Activated T-cell treated with anti-CD3 and anti-CD28 coated beads, Interleukin-2, amount 50 U/mL, for 4 hours (primary cell): ENCODE measurements around the gene GRK1. TPM values are rescaled to one million over a fixed set of nuclear protein-coding genes. Genes with fewer than 3 reads are reported as not detected.
"Not testable (repeated sequence)": the region's sequence is repeated elsewhere in the genome, so short reads cannot be mapped to it uniquely, and the experiment has no call there.

Experiments
- ATAC-seq, 2 donors: fragments of 200-7000 bp; cut with Tn5 transposase; one replicate each; pipeline ENCODE4 v1.10.0; 2021
- DNase-seq: peaks from one replicate; pipeline ENCODE4 v3.0.0-alpha.2; 2020
- H3K27me3 Mint-ChIP-seq: one replicate; pipeline ENCODE4 v1.8.0; 2021; ENCODE audit warnings: low read depth, mixed read lengths
- H3K36me3 Mint-ChIP-seq: one replicate; pipeline ENCODE4 v1.8.0; 2022; ENCODE audit warnings: mixed read lengths; ENCODE audit not compliant: insufficient read depth
- H3K4me1 Mint-ChIP-seq: one replicate; pipeline ENCODE4 v1.8.0; 2021; ENCODE audit warnings: low read depth, mixed read lengths
- H3K4me3 Mint-ChIP-seq: one replicate; pipeline ENCODE4 v1.8.0; 2021; ENCODE audit warnings: mild to moderate bottlenecking, moderate library complexity, mixed read lengths
- H3K9me3 Mint-ChIP-seq: one replicate; pipeline ENCODE4 v1.8.0; 2021; ENCODE audit warnings: mixed read lengths
- total RNA-seq, 3 donors: library from RNA; stranded (reverse); gene quantifications; one replicate each; pipeline ENCODE4 v1.2.1, GENCODE V29; 2021

The GRK1 gene
- total RNA-seq, 3 donors from 2014 or later: 0.05 TPM; not detected in 2

- Mint-ChIP-seq H3K27me3 (peaks cover 5% of the 10 kb centered on the region), H3K4me3 (no peak overlapping the region), H3K9me3 (no peaks in the 10 kb centered on the region), H3K36me3 (no peaks in the 10 kb centered on the region), H3K4me1 (no peaks in the 10 kb centered on the region)
- DNase-seq: no peak
- no peak for ATAC-seq
These were observed 83.8 kb downstream of the GRK1 start for GRCh38 chr13:113750554-113751399.

- Mint-ChIP-seq H3K27me3 (peaks cover 5% of the 10 kb centered on the region), H3K4me3 (no peak overlapping the region), H3K4me1 (no peaks in the 10 kb centered on the region), H3K36me3 (no peaks in the 10 kb centered on the region), H3K9me3 (no peaks in the 10 kb centered on the region)
- DNase-seq (no peak), ATAC-seq (no peak)
These were observed 84.5 kb downstream of the GRK1 start for GRCh38 chr13:113751491-113751890.

- not testable (repeated sequence) for H3K4me3 Mint-ChIP-seq, ATAC-seq, H3K4me1 Mint-ChIP-seq, H3K36me3 Mint-ChIP-seq, H3K9me3 Mint-ChIP-seq, DNase-seq, H3K27me3 Mint-ChIP-seq
These were observed 85.4 kb downstream of the GRK1 start for GRCh38 chr13:113752211-113752986.

GRCh38 chr13:113753171-113753570 lies 86.2 kb downstream of the GRK1 start:
- ATAC-seq (no peak), DNase-seq (no peak)
- peaks cover 11% of the 10 kb centered on the region for H3K27me3 Mint-ChIP-seq
- H3K36me3 Mint-ChIP-seq: no peaks in the 10 kb centered on the region
- no peak overlapping the region for H3K4me3 Mint-ChIP-seq
- peaks cover 2% of the 10 kb centered on the region for H3K4me1 Mint-ChIP-seq
- no peaks in the 10 kb centered on the region for H3K9me3 Mint-ChIP-seq

GRCh38 chr13:113754242-113754641 lies 87.2 kb downstream of the GRK1 start:
- DNase-seq: no peak

GRCh38 chr13:113754691-113755090 lies 87.7 kb downstream of the GRK1 start:
- peaks cover 11% of the 10 kb centered on the region for H3K4me1 Mint-ChIP-seq
- no peaks in the 10 kb centered on the region for H3K36me3 Mint-ChIP-seq
- H3K27me3 Mint-ChIP-seq: peaks cover 20% of the 10 kb centered on the region
- no peak overlapping the region for H3K4me3 Mint-ChIP-seq
- no peak for DNase-seq
- ATAC-seq: no peak
- no peaks in the 10 kb centered on the region for H3K9me3 Mint-ChIP-seq

More at GRCh38 chr13:113754242-113754641, 87.2 kb downstream of the GRK1 start:
- no peaks in the 10 kb centered on the region for H3K36me3 Mint-ChIP-seq
- H3K4me1 Mint-ChIP-seq: peaks cover 7% of the 10 kb centered on the region
- H3K27me3 Mint-ChIP-seq: peaks cover 16% of the 10 kb centered on the region
- H3K9me3 Mint-ChIP-seq: no peaks in the 10 kb centered on the region
- no peak for ATAC-seq
- no peak overlapping the region for H3K4me3 Mint-ChIP-seq

GRCh38 chr13:113756441-113757097 lies 89.5 kb downstream of the GRK1 start:
- ATAC-seq (no peak), DNase-seq (no peak)
- Mint-ChIP-seq H3K27me3 (peaks cover 38% of the 10 kb centered on the region), H3K4me3 (no peak overlapping the region), H3K36me3 (no peaks in the 10 kb centered on the region), H3K9me3 (no peaks in the 10 kb centered on the region), H3K4me1 (peaks cover 14% of the 10 kb centered on the region)

GRCh38 chr13:113758651-113759524 lies 91.9 kb downstream of the GRK1 start, which contains the start of gene TMEM255B:
Gene TMEM255B, plus strand, starts transcription at chr13:113759226. Its CDS starts 44 bp downstream, at chr13:113759270.
- peaks cover 59% of the 10 kb centered on the region for H3K27me3 Mint-ChIP-seq
- peaks cover 14% of the 10 kb centered on the region for H3K4me1 Mint-ChIP-seq
- peak within 1 kb of the TSS; percentile 89 for H3K4me3 Mint-ChIP-seq
- no peaks in the 10 kb centered on the region for H3K36me3 Mint-ChIP-seq
- DNase-seq: peak; percentile 70
- peak; percentile 99 for ATAC-seq
- no peaks in the 10 kb centered on the region for H3K9me3 Mint-ChIP-seq

GRCh38 chr13:113759525-113760137 lies 92.6 kb downstream of the GRK1 start:
- DNase-seq: no peak
- Mint-ChIP-seq H3K36me3 (no peaks in the 10 kb centered on the region), H3K4me1 (peaks cover 14% of the 10 kb centered on the region), H3K9me3 (no peaks in the 10 kb centered on the region), H3K27me3 (peaks cover 58% of the 10 kb centered on the region), H3K4me3 (peak overlapping the region; percentile 89)
- no peak for ATAC-seq

- Mint-ChIP-seq H3K9me3 (no peaks in the 10 kb centered on the region), H3K27me3 (peaks cover 53% of the 10 kb centered on the region), H3K4me1 (peaks cover 14% of the 10 kb centered on the region), H3K4me3 (no peak overlapping the region), H3K36me3 (no peaks in the 10 kb centered on the region)
- DNase-seq (no peak), ATAC-seq (no peak)
These were observed 94.1 kb downstream of the GRK1 start for GRCh38 chr13:113761136-113761535.

GRCh38 chr13:113762075-113762474 lies 95.1 kb downstream of the GRK1 start:
- H3K9me3 Mint-ChIP-seq: no peaks in the 10 kb centered on the region
- peaks cover 12% of the 10 kb centered on the region for H3K4me1 Mint-ChIP-seq
- ATAC-seq (no peak), DNase-seq (no peak)
- no peaks in the 10 kb centered on the region for H3K36me3 Mint-ChIP-seq
- H3K4me3 Mint-ChIP-seq: no peak overlapping the region
- H3K27me3 Mint-ChIP-seq: peaks cover 53% of the 10 kb centered on the region

- Mint-ChIP-seq H3K4me3 (no peak overlapping the region), H3K9me3 (no peaks in the 10 kb centered on the region), H3K4me1 (peaks cover 12% of the 10 kb centered on the region), H3K36me3 (no peaks in the 10 kb centered on the region), H3K27me3 (peaks cover 53% of the 10 kb centered on the region)
- no peak for ATAC-seq
- no peak for DNase-seq
These were observed 95.5 kb downstream of the GRK1 start for GRCh38 chr13:113762538-113762937.

GRCh38 chr13:113763254-113763653 lies 96.2 kb downstream of the GRK1 start:
- H3K36me3 Mint-ChIP-seq: no peaks in the 10 kb centered on the region
- ATAC-seq (no peak), DNase-seq (no peak)
- no peak overlapping the region for H3K4me3 Mint-ChIP-seq
- H3K9me3 Mint-ChIP-seq: no peaks in the 10 kb centered on the region
- H3K27me3 Mint-ChIP-seq: peaks cover 47% of the 10 kb centered on the region
- H3K4me1 Mint-ChIP-seq: peaks cover 11% of the 10 kb centered on the region
